B cell (primary cell): ENCODE results near the gene CRELD2.

Experiments used
- CTCF ChIP-seq: fragments of 200-600 bp; IDR thresholded peaks from one replicate; pipeline ENCODE4 v1.8.0; 2022; ENCODE audit warnings: antibody characterized with exemption, mild to moderate bottlenecking
- EZH2 ChIP-seq: IDR thresholded peaks from 2 replicates; pipeline ENCODE4 v1.6.1; 2012; ENCODE audit warnings: borderline replicate concordance, low read depth, mild to moderate bottlenecking, moderate library complexity, low read length; ENCODE audit not compliant: insufficient read depth, poor library complexity, severe bottlenecking

DNA sequence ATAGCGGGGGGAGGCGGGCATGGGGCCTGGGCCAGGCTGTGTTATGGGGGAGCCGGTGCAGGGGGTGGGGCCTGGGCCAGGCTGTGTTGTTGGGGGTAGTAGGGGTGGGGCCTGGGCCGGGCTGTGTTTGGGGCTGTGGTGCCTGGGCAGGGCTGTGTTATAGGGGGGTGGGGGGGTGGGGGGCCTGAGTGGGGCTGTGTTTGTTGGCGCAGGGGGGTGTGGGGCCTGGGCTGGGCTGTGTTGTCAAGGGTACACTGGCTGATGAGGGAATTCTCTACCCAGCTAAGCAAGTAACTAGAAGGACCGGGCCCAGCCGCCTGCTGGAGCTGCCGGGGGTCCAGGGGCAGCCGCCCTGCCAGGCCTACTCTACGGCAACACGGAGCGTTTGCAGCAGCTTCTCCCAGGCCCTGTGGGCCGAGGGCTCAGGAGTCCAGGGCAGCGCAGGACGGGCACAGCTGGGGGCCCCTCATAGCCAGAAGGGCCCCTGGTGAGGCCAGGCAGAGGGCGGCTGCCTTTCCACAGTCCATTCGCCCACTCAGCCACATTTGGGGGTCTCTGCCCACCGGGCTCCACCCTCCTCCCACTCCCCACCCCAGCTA is 32.1 kb downstream of the CRELD2 start:
- TF ChIP-seq CTCF (no peak), EZH2 (no peak)
